Measurements from ENCODE around the gene SVOP. TPM values are rescaled to one million over a fixed set of nuclear protein-coding genes. Genes with fewer than 3 reads are reported as not detected.

The SVOP gene
- total and polyA plus RNA-seq, 2 donors (not counting 1 experiment from before 2014, with no cell fraction given) = not detected

GRCh38 chr12:108890208-108890607 is 130.7 kb downstream of the SVOP start:
- no peaks in the 10 kb centered on the region for H3K9me3 Mint-ChIP-seq (ENCODE audit: insufficient read depth)
- DNase-seq = no peak
- Histone ChIP-seq H2AFZ (ENCODE audit: insufficient read depth, low read depth, low read length, poor library complexity, severe bottlenecking) (no peak overlapping the region), H3K36me3 (replicated peaks in 1 of 2; ENCODE audit: control extremely low read depth in 1 of 2, control insufficient read depth in 1 of 2, extremely low read depth in 1 of 2, insufficient read depth in 2 of 2, low read length in 1 of 2) (no peaks in the 10 kb centered on the region), H3K4me3 (ENCODE audit: control extremely low read depth in 1 of 5, extremely low read depth in 1 of 5, insufficient read depth in 1 of 5, low read depth in 2 of 5, low read length in 4 of 5) (no peak overlapping the region), H3K4me2 (replicated peaks; ENCODE audit: low read depth, low read length, poor library complexity, severe bottlenecking) (no peak overlapping the region), H4K20me1 (ENCODE audit: control insufficient read depth, insufficient read depth, low read length, poor library complexity, severe bottlenecking) (no peaks in the 10 kb centered on the region), H3K27ac (ENCODE audit: low read length in 2 of 2) (no peak overlapping the region), H3K9me3 (ENCODE audit: control extremely low read depth in 1 of 3, control insufficient read depth in 2 of 3, insufficient read depth in 1 of 3, low read length in 2 of 3) (peaks cover 0 to 10% (median 2%) of the 10 kb centered on the region in 3 donors), H3K79me2 (ENCODE audit: control insufficient read depth, insufficient read depth, low read length) (no peaks in the 10 kb centered on the region), H3K4me1 (ENCODE audit: control insufficient read depth in 2 of 2, insufficient read depth in 2 of 2, low read length in 2 of 2) (no peaks in the 10 kb centered on the region), H3K9ac (ENCODE audit: low read length) (no peak overlapping the region), H3K27me3 (replicated peaks in 1 of 4; ENCODE audit: control extremely low read depth in 1 of 4, control insufficient read depth in 3 of 4, insufficient read depth in 4 of 4, low read length in 3 of 4) (no peaks in the 10 kb centered on the region)
- 100% methylated on average over 1 of the region's 2 CpGs for WGBS (ENCODE audit: insufficient coverage)
- no peak overlapping the region for H3K27ac Mint-ChIP-seq
- H3K4me3 Mint-ChIP-seq = no peak overlapping the region
- H3K27me3 Mint-ChIP-seq = peaks cover 3% of the 10 kb centered on the region
- H3K4me1 Mint-ChIP-seq = no peaks in the 10 kb centered on the region
- ChIA-PET CTCF (interaction anchor here (2.1 to 3.7 kb wide), 2 partner anchors 60 to 63 kb away, joined by 9 to 14 read pairs; no protein-coding TSS in a partner anchor), POLR2A (no interaction called here)
- intact Hi-C loops (cut with micrococcal nuclease) = no loop called here
- ATAC-seq (ENCODE audit: low read depth) = no peak
- TF ChIP-seq CTCF (IDR thresholded peaks at IDR 0.05) (no peak), EZH2 (IDR thresholded peaks at IDR 0.05; ENCODE audit: borderline replicate concordance, insufficient read depth, low read depth, low read length, poor library complexity, severe bottlenecking) (no peak)

GRCh38 chr12:108888031-108888430 is 132.8 kb downstream of the SVOP start:
- no peaks in the 10 kb centered on the region for H3K4me1 Mint-ChIP-seq
- H3K27me3 Mint-ChIP-seq = no peaks in the 10 kb centered on the region
- Histone ChIP-seq H3K9me3 (ENCODE audit: control extremely low read depth in 1 of 3, control insufficient read depth in 2 of 3, insufficient read depth in 1 of 3, low read length in 2 of 3) (peaks cover 0 to 10% (median 2%) of the 10 kb centered on the region in 3 donors), H3K79me2 (ENCODE audit: control insufficient read depth, insufficient read depth, low read length) (no peaks in the 10 kb centered on the region), H4K20me1 (ENCODE audit: control insufficient read depth, insufficient read depth, low read length, poor library complexity, severe bottlenecking) (no peaks in the 10 kb centered on the region), H3K4me2 (replicated peaks; ENCODE audit: low read depth, low read length, poor library complexity, severe bottlenecking) (no peak overlapping the region), H3K27ac (ENCODE audit: low read length in 2 of 2) (no peak overlapping the region), H3K4me1 (ENCODE audit: control insufficient read depth in 2 of 2, insufficient read depth in 2 of 2, low read length in 2 of 2) (peaks cover 0 to 5% of the 10 kb centered on the region in 2 donors), H3K27me3 (replicated peaks in 1 of 4; ENCODE audit: control extremely low read depth in 1 of 4, control insufficient read depth in 3 of 4, insufficient read depth in 4 of 4, low read length in 3 of 4) (peaks cover 0 to 12% (median 0%) of the 10 kb centered on the region in 4 experiments), H2AFZ (ENCODE audit: insufficient read depth, low read depth, low read length, poor library complexity, severe bottlenecking) (no peak overlapping the region), H3K9ac (ENCODE audit: low read length) (no peak overlapping the region), H3K4me3 (ENCODE audit: control extremely low read depth in 1 of 5, extremely low read depth in 1 of 5, insufficient read depth in 1 of 5, low read depth in 2 of 5, low read length in 4 of 5) (no peak overlapping the region), H3K36me3 (replicated peaks in 1 of 2; ENCODE audit: control extremely low read depth in 1 of 2, control insufficient read depth in 1 of 2, extremely low read depth in 1 of 2, insufficient read depth in 2 of 2, low read length in 1 of 2) (no peaks in the 10 kb centered on the region)
- TF ChIP-seq EZH2 (IDR thresholded peaks at IDR 0.05; ENCODE audit: borderline replicate concordance, insufficient read depth, low read depth, low read length, poor library complexity, severe bottlenecking) (no peak), CTCF (IDR thresholded peaks at IDR 0.05) (no peak)
- ATAC-seq (ENCODE audit: low read depth) = no peak
- intact Hi-C loops (cut with micrococcal nuclease) = no loop called here
- WGBS (ENCODE audit: insufficient coverage) = 53% methylated on average over 4 of the region's 6 CpGs
- no peak overlapping the region for H3K4me3 Mint-ChIP-seq
- POLR2A ChIA-PET = no interaction called here
- H3K9me3 Mint-ChIP-seq (ENCODE audit: insufficient read depth) = no peaks in the 10 kb centered on the region
- CTCF ChIA-PET = interaction anchor here (1.0 to 3.7 kb wide), 2 partner anchors 13 to 62 kb away, joined by 3 to 14 read pairs; no protein-coding TSS in a partner anchor
- no peak for DNase-seq
- no peak overlapping the region for H3K27ac Mint-ChIP-seq

Measured in B cell (primary cell).